Ascending aorta (tissue), 2 donors: ENCODE results near the gene NPFF. TPM values are rescaled to one million over a fixed set of nuclear protein-coding genes. Genes with fewer than 3 reads are reported as not detected.
"Not testable (repeated sequence)": the region's sequence is repeated elsewhere in the genome, so short reads cannot be mapped to it uniquely, and the experiment has no call there.

Experiments
- DNase-seq, 2 donors: peaks; one replicate each; pipeline ENCODE4 v3.0.0-alpha.2; 2019; ENCODE audit warnings: low spot score in 2 of 2
- H3K27ac ChIP-seq, 2 donors: fragments of 200-600 bp; sonication (generic); one replicate each; pipeline ENCODE4 v1.5.1; 2016 to 2017; ENCODE audit warnings: mild to moderate bottlenecking in 1 of 2
- H3K27me3 ChIP-seq: fragments of 200-600 bp; sonication (generic); one replicate; pipeline ENCODE4 v1.5.1; 2017
- H3K36me3 ChIP-seq, 2 donors: fragments of 200-600 bp; sonication (generic); one replicate each; pipeline ENCODE4 v1.5.1; 2016
- H3K4me1 ChIP-seq, 2 donors: fragments of 200-600 bp; sonication (generic); one replicate each; pipeline ENCODE4 v1.5.1; 2016 to 2017; ENCODE audit warnings: mild to moderate bottlenecking in 1 of 2
- H3K4me3 ChIP-seq, 2 donors: fragments of 200-600 bp; sonication (generic); one replicate each; pipeline ENCODE4 v1.5.1; 2016 to 2017; ENCODE audit warnings: mild to moderate bottlenecking in 1 of 2
- H3K9me3 ChIP-seq, 2 donors: fragments of 200-600 bp; sonication (generic); one replicate each; pipeline ENCODE4 v1.5.1; 2016
- CTCF ChIP-seq, 3 experiments: fragments of 200-600 bp in 2 of 3; fragments of 450-650 bp in 1 of 3; sonication (generic) in 2 of 3; IDR thresholded peaks; one replicate each; pipeline ENCODE4 v1.5.1; 2016 to 2019; ENCODE audit warnings: antibody characterized with exemption in 3 of 3, mild to moderate bottlenecking in 1 of 3, moderate library complexity in 1 of 3
- intact Hi-C: fragments of 100-400 bp; cut with DNase I; formaldehyde crosslinking; loops from one replicate; pipeline ENCODE4 v1.15.1; 2023
- total RNA-seq: library from RNA; depleted of rRNA; stranded (reverse); fragments of >200 nt; gene quantifications from one replicate; pipeline ENCODE4 v1.1.0, GENCODE V29; 2016

Gene NPFF
- total RNA-seq: 2.8 TPM

GRCh38 chr12:53506881-53507602 is at the start of gene NPFF:
TSS of gene NPFF (minus strand) at chr12:53507484. CDS start at chr12:53507474, 10 bp downstream.
- Histone ChIP-seq H3K4me3 (no peak within 1 kb of the TSS), H3K27ac (peak within 1 kb of the TSS; percentile 94 to 98)

GRCh38 chr12:53552361-53553327 is 45.4 kb upstream of the NPFF start:
- Histone ChIP-seq H3K4me1 (peaks cover 0 to 2% of the 10 kb centered on the region in 2 donors), H3K9me3 (no peaks in the 10 kb centered on the region), H3K27ac (no peak overlapping the region), H3K27me3 (no peaks in the 10 kb centered on the region), H3K36me3 (peaks cover 22 to 38% of the 10 kb centered on the region in 2 donors), H3K4me3 (no peak overlapping the region)
- DNase-seq: no peak
- intact Hi-C loops: loop anchor here (5.0 kb wide), 1 partner anchor 50 kb away; no protein-coding TSS in a partner anchor
- no peak for TF ChIP-seq CTCF (IDR thresholded peaks at IDR 0.05)

More at GRCh38 chr12:53506881-53507602, at the start of gene NPFF:
- TF ChIP-seq CTCF (IDR thresholded peaks at IDR 0.05): no peak
- Histone ChIP-seq H3K4me1 (peaks cover 21 to 41% of the 10 kb centered on the region in 2 donors), H3K27me3 (no peaks in the 10 kb centered on the region), H3K36me3 (peaks cover 18 to 33% of the 10 kb centered on the region in 2 donors), H3K9me3 (no peaks in the 10 kb centered on the region)
- intact Hi-C loops: no loop called here
- DNase-seq: no peak

GRCh38 chr12:53551889-53552291 is 44.6 kb upstream of the NPFF start:
- Histone ChIP-seq H3K36me3 (peaks cover 25 to 43% of the 10 kb centered on the region in 2 donors), H3K9me3 (no peaks in the 10 kb centered on the region), H3K4me3 (no peak overlapping the region), H3K27me3 (no peaks in the 10 kb centered on the region), H3K4me1 (no peaks in the 10 kb centered on the region), H3K27ac (peak overlapping the region in 1 of 2 donors; percentile 43)
- DNase-seq: no peak
- intact Hi-C loops: loop anchor here (5.0 kb wide), 1 partner anchor 50 kb away; no protein-coding TSS in a partner anchor
- no peak for TF ChIP-seq CTCF (IDR thresholded peaks at IDR 0.05)

- H3K4me3 ChIP-seq: no peak overlapping the region
- DNase-seq: no peak
- H3K36me3 ChIP-seq: peaks cover 25 to 43% of the 10 kb centered on the region in 2 donors
- no peak for TF ChIP-seq CTCF (IDR thresholded peaks at IDR 0.05)
- H3K27ac ChIP-seq: no peak overlapping the region
- no peaks in the 10 kb centered on the region for H3K4me1 ChIP-seq
- H3K9me3 ChIP-seq: no peaks in the 10 kb centered on the region
- intact Hi-C loops: loop anchor here (5.0 kb wide), 1 partner anchor 52 kb away; no protein-coding TSS in a partner anchor
- H3K27me3 ChIP-seq: no peaks in the 10 kb centered on the region
Measured at GRCh38 chr12:53550595-53550994, 43.3 kb upstream of the NPFF start.

GRCh38 chr12:53550131-53550530 is 42.8 kb upstream of the NPFF start:
- DNase-seq, H3K27me3 ChIP-seq, H3K4me3 ChIP-seq, H3K27ac ChIP-seq, H3K4me1 ChIP-seq, H3K9me3 ChIP-seq: not testable (repeated sequence)
- H3K36me3 ChIP-seq: peaks cover 25 to 43% of the 10 kb centered on the region in 2 donors
- intact Hi-C loops: loop anchor here (5.0 kb wide), 1 partner anchor 52 kb away; no protein-coding TSS in a partner anchor

GRCh38 chr12:53548354-53548753 is 41.1 kb upstream of the NPFF start:
- DNase-seq, H3K27me3 ChIP-seq, H3K4me1 ChIP-seq, H3K4me3 ChIP-seq, H3K27ac ChIP-seq, H3K9me3 ChIP-seq, intact Hi-C loops: not testable (repeated sequence)
- H3K36me3 ChIP-seq: peaks cover 25 to 43% of the 10 kb centered on the region in 2 donors
